ENCODE measurements around the gene YWHAQ.
A peak's percentile ranks its signal among the peaks of the same experiment; 100 is the strongest.
"Not testable (repeated sequence)": the region's sequence is repeated elsewhere in the genome, so short reads cannot be mapped to it uniquely, and the experiment has no call there.

YWHAQ gene

GRCh38 chr2:9639000-9639602 lies 8.3 kb upstream of the YWHAQ start:
- H3K27ac ChIP-seq (ENCODE audit: low read depth, low read length) = peak overlapping the region; percentile 38
- peaks cover 12% of the 10 kb centered on the region for H3K4me1 ChIP-seq (ENCODE audit: control insufficient read depth, insufficient read depth, low read length)
- H3K27me3 ChIP-seq (ENCODE audit: control insufficient read depth, insufficient read depth, low read length) = no peaks in the 10 kb centered on the region
- no peak overlapping the region for H3K4me3 ChIP-seq (ENCODE audit: low read length)
- H3K9ac ChIP-seq (ENCODE audit: low read length) = no peak overlapping the region
- no peaks in the 10 kb centered on the region for H3K36me3 ChIP-seq (ENCODE audit: control insufficient read depth, insufficient read depth, low read length)

- H3K27ac ChIP-seq (ENCODE audit: low read depth, low read length) = peak overlapping the region; percentile 38
- H3K4me1 ChIP-seq (ENCODE audit: control insufficient read depth, insufficient read depth, low read length) = peaks cover 12% of the 10 kb centered on the region
- H3K36me3 ChIP-seq (ENCODE audit: control insufficient read depth, insufficient read depth, low read length) = no peaks in the 10 kb centered on the region
- no peak overlapping the region for H3K4me3 ChIP-seq (ENCODE audit: low read length)
- no peaks in the 10 kb centered on the region for H3K27me3 ChIP-seq (ENCODE audit: control insufficient read depth, insufficient read depth, low read length)
- H3K9ac ChIP-seq (ENCODE audit: low read length) = no peak overlapping the region
Observed at GRCh38 chr2:9638532-9638931, 7.7 kb upstream of the YWHAQ start.

GRCh38 chr2:9637330-9637729 lies 6.5 kb upstream of the YWHAQ start:
- H3K4me1 ChIP-seq (ENCODE audit: control insufficient read depth, insufficient read depth, low read length) = peaks cover 12% of the 10 kb centered on the region
- H3K27me3 ChIP-seq (ENCODE audit: control insufficient read depth, insufficient read depth, low read length) = no peaks in the 10 kb centered on the region
- no peak overlapping the region for H3K27ac ChIP-seq (ENCODE audit: low read depth, low read length)
- no peak overlapping the region for H3K9ac ChIP-seq (ENCODE audit: low read length)
- H3K36me3 ChIP-seq (ENCODE audit: control insufficient read depth, insufficient read depth, low read length) = no peaks in the 10 kb centered on the region
- H3K4me3 ChIP-seq (ENCODE audit: low read length) = no peak overlapping the region

- Histone ChIP-seq H3K27me3 (ENCODE audit: control insufficient read depth, insufficient read depth, low read length) (no peaks in the 10 kb centered on the region), H3K9ac (ENCODE audit: low read length) (no peak overlapping the region), H3K4me1 (ENCODE audit: control insufficient read depth, insufficient read depth, low read length) (peaks cover 15% of the 10 kb centered on the region), H3K4me3 (ENCODE audit: low read length) (no peak overlapping the region), H3K27ac (ENCODE audit: low read depth, low read length) (no peak overlapping the region), H3K36me3 (ENCODE audit: control insufficient read depth, insufficient read depth, low read length) (no peaks in the 10 kb centered on the region)
Observed at GRCh38 chr2:9634133-9634532, 3.3 kb upstream of the YWHAQ start.

GRCh38 chr2:9631878-9632700 lies 1.3 kb upstream of the YWHAQ start:
- H3K27me3 ChIP-seq (ENCODE audit: control insufficient read depth, insufficient read depth, low read length) = no peaks in the 10 kb centered on the region
- no peak overlapping the region for H3K27ac ChIP-seq (ENCODE audit: low read depth, low read length)
- H3K9ac ChIP-seq (ENCODE audit: low read length) = no peak overlapping the region
- H3K36me3 ChIP-seq (ENCODE audit: control insufficient read depth, insufficient read depth, low read length) = no peaks in the 10 kb centered on the region
- H3K4me1 ChIP-seq (ENCODE audit: control insufficient read depth, insufficient read depth, low read length) = peaks cover 14% of the 10 kb centered on the region
- H3K4me3 ChIP-seq (ENCODE audit: low read length) = peak overlapping the region; percentile 68

GRCh38 chr2:9631553-9631819 lies 689 bp upstream of the YWHAQ start:
- Histone ChIP-seq H3K4me1 (ENCODE audit: control insufficient read depth, insufficient read depth, low read length) (peaks cover 14% of the 10 kb centered on the region), H3K36me3 (ENCODE audit: control insufficient read depth, insufficient read depth, low read length) (no peaks in the 10 kb centered on the region), H3K4me3 (ENCODE audit: low read length) (peak overlapping the region; percentile 68), H3K27ac (ENCODE audit: low read depth, low read length) (peak overlapping the region; percentile 56), H3K27me3 (ENCODE audit: control insufficient read depth, insufficient read depth, low read length) (no peaks in the 10 kb centered on the region), H3K9ac (ENCODE audit: low read length) (no peak overlapping the region)

- H3K27me3 ChIP-seq (ENCODE audit: control insufficient read depth, insufficient read depth, low read length) = no peaks in the 10 kb centered on the region
- peak overlapping the region; percentile 66 for H3K9ac ChIP-seq (ENCODE audit: low read length)
- peak overlapping the region; percentile 97 for H3K27ac ChIP-seq (ENCODE audit: low read depth, low read length)
- peak overlapping the region; percentile 75 for H3K4me3 ChIP-seq (ENCODE audit: low read length)
- H3K4me1 ChIP-seq (ENCODE audit: control insufficient read depth, insufficient read depth, low read length) = peaks cover 14% of the 10 kb centered on the region
- no peaks in the 10 kb centered on the region for H3K36me3 ChIP-seq (ENCODE audit: control insufficient read depth, insufficient read depth, low read length)
Observed at GRCh38 chr2:9630117-9630735, 571 bp downstream of the YWHAQ start.

GRCh38 chr2:9629222-9630116 lies 1.3 kb downstream of the YWHAQ start:
- H3K9ac ChIP-seq (ENCODE audit: low read length) = peak overlapping the region; percentile 66
- peaks cover 14% of the 10 kb centered on the region for H3K4me1 ChIP-seq (ENCODE audit: control insufficient read depth, insufficient read depth, low read length)
- H3K27ac ChIP-seq (ENCODE audit: low read depth, low read length) = peak overlapping the region; percentile 97
- no peaks in the 10 kb centered on the region for H3K27me3 ChIP-seq (ENCODE audit: control insufficient read depth, insufficient read depth, low read length)
- peak overlapping the region; percentile 75 for H3K4me3 ChIP-seq (ENCODE audit: low read length)
- H3K36me3 ChIP-seq (ENCODE audit: control insufficient read depth, insufficient read depth, low read length) = no peaks in the 10 kb centered on the region

- Histone ChIP-seq H3K27me3 (ENCODE audit: control insufficient read depth, insufficient read depth, low read length) (no peaks in the 10 kb centered on the region), H3K4me1 (ENCODE audit: control insufficient read depth, insufficient read depth, low read length) (peaks cover 17% of the 10 kb centered on the region), H3K4me3 (ENCODE audit: low read length) (peak overlapping the region; percentile 9), H3K27ac (ENCODE audit: low read depth, low read length) (no peak overlapping the region), H3K9ac (ENCODE audit: low read length) (no peak overlapping the region), H3K36me3 (ENCODE audit: control insufficient read depth, insufficient read depth, low read length) (peaks cover 2% of the 10 kb centered on the region)
Observed at GRCh38 chr2:9627310-9627709, 3.5 kb downstream of the YWHAQ start.

- H3K27me3 ChIP-seq (ENCODE audit: control insufficient read depth, insufficient read depth, low read length) = no peaks in the 10 kb centered on the region
- H3K27ac ChIP-seq (ENCODE audit: low read depth, low read length) = no peak overlapping the region
- peaks cover 9% of the 10 kb centered on the region for H3K4me1 ChIP-seq (ENCODE audit: control insufficient read depth, insufficient read depth, low read length)
- H3K4me3 ChIP-seq (ENCODE audit: low read length) = no peak overlapping the region
- peaks cover 2% of the 10 kb centered on the region for H3K36me3 ChIP-seq (ENCODE audit: control insufficient read depth, insufficient read depth, low read length)
- H3K9ac ChIP-seq (ENCODE audit: low read length) = no peak overlapping the region
Observed at GRCh38 chr2:9623151-9623550, 7.6 kb downstream of the YWHAQ start.

GRCh38 chr2:9621655-9622054 lies 9.1 kb downstream of the YWHAQ start:
- H3K9ac ChIP-seq (ENCODE audit: low read length); H3K27me3 ChIP-seq (ENCODE audit: control insufficient read depth, insufficient read depth, low read length); H3K36me3 ChIP-seq (ENCODE audit: control insufficient read depth, insufficient read depth, low read length); H3K4me1 ChIP-seq (ENCODE audit: control insufficient read depth, insufficient read depth, low read length); H3K4me3 ChIP-seq (ENCODE audit: low read length); H3K27ac ChIP-seq (ENCODE audit: low read depth, low read length): not testable (repeated sequence)

- Histone ChIP-seq H3K27ac (ENCODE audit: low read depth, low read length) (no peak overlapping the region), H3K9ac (ENCODE audit: low read length) (no peak overlapping the region), H3K4me1 (ENCODE audit: control insufficient read depth, insufficient read depth, low read length) (peaks cover 3% of the 10 kb centered on the region), H3K36me3 (ENCODE audit: control insufficient read depth, insufficient read depth, low read length) (peaks cover 2% of the 10 kb centered on the region), H3K4me3 (ENCODE audit: low read length) (no peak overlapping the region), H3K27me3 (ENCODE audit: control insufficient read depth, insufficient read depth, low read length) (no peaks in the 10 kb centered on the region)
Observed at GRCh38 chr2:9618410-9618809, 12.4 kb downstream of the YWHAQ start.
